GM12875 (cell line): ENCODE results near the gene ALPI.

Experiments used
- H3K4me3 ChIP-seq: one replicate; pipeline ENCODE4 v1.5.1; 2011; ENCODE audit warnings: low read depth, low read length, control low read depth
- CTCF ChIP-seq: IDR thresholded peaks from 2 replicates; pipeline ENCODE4 v1.5.1; 2011; ENCODE audit warnings: low read depth, mild to moderate bottlenecking, control low read depth, inconsistent platforms, low read length, moderate library complexity, borderline replicate concordance; ENCODE audit not compliant: insufficient read depth

ALPI gene

GRCh38 chr2:232466221-232466620 is 10.3 kb downstream of the ALPI start:
- no peak for TF ChIP-seq CTCF
- no peak overlapping the region for H3K4me3 ChIP-seq

- no peak overlapping the region for H3K4me3 ChIP-seq
- no peak for TF ChIP-seq CTCF
Measured at GRCh38 chr2:232473467-232473890, 17.5 kb downstream of the ALPI start.

DNA sequence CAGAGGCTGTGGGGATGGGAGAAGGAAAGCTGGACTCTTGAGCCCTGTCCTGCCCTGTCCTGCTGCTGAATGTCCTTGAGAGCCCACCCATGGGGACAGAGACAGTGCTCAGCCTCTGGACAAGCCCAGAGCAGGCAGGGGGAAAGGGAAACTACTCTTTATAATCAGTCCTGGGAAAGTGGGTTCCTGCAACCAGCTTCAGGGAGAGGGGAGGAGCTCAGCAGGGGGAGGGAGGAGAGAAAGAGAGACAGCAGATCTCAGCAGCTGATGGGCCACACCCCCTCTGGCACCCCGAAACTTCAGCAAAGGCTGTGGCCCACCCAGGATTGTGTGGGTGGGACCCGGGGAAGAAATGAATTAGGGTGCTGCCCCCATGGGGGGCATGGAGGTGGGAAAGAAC is 20.1 kb downstream of the ALPI start:
- H3K4me3 ChIP-seq = no peak overlapping the region

DNA sequence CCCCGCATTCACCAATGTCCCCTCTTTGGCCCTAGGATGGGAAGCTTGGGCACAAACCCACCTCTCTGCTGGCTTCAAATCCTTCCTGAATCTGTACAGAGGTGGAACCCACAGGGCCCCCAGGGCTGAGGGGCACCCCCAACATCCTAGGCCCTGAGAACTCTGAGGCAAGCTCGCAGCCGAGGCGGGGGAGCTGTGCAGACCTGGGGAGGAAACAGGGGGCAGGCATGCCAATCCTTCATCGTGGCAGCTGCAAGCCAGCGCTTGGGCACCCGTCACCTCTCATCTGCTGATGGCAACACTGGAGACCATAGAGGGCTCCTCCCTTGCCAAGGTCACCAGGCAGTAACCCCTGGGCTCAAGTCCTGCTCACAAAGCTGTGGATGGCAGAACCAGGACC is 20.8 kb downstream of the ALPI start:
- no peak for TF ChIP-seq CTCF

More for the DNA sequence above, 20.1 kb downstream of the ALPI start:
- no peak for TF ChIP-seq CTCF

DNA sequence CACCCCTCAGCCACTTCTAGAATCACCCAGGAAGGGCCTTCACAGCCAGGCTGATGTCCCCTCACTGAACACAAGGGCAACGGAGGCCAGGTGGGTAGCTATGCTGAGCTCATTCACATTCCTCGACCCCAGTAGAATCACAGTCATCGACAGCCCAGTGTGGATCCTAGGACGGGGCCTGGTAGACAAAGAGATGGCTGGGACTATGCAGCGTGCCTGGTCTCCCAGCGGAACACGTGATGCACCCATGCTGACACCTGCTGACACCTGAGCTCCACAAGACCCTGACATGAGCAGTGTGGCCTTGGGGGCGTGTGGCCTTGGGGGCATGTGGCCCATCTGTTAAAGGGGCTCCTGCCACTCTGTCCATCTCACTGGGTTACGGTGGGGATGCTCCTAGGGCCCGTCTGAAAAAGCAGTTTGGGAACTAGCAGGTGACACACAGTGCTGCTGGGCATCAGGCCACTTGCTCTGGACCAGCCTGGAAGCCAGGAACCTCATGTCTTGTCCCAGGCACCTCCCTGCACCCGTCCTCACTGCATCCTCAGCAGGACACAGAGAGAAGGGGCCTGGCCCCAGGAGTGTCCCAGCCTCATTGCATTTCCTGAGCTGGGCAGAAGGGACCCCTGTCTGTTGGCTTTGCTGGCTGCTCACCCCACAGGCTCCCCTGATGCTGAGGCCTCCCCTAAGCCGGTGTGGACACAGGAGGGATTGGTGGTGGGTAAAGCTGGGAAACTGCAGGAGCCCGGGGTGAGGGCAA is 22.0 kb downstream of the ALPI start:
- no peak overlapping the region for H3K4me3 ChIP-seq
- no peak for TF ChIP-seq CTCF

More for the DNA sequence above, 20.8 kb downstream of the ALPI start:
- H3K4me3 ChIP-seq = no peak overlapping the region

DNA sequence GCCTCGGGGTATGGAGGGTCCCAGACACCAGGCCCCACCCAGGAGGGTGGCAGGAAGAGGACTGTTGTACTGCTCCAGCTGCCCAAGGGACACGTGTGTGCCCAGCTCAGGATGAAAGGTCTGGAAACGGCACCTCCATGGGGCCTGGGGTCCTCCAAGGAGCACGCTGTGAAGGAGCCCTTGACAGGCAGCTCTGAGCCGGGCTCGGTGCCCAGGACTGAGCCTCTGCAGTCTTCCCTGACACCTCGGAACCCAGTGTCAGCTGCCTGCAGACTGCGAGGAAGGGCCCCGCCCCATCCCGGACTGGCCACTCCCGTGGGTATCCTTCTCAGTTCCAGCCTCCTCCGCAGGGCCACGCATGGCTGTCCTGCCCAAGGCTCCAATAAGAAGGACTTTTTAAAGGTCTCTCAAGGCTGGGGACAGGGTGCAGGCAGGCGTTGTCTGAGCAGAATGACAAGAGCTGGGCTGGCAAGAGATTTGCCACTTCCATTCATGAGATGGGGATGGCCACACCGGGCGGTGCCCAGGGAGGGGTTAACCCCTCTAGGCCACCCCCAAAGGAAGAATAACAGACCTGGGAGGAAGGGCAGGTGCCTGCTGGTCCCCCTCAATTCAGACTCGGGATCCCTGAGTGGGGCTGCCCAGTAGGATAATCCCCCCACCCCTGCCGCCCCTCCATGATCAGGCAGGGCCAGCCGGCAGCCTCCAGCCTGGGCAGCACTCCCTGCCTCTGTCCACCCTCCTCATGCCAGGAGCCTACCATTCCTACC is 22.8 kb downstream of the ALPI start:
- no peak for TF ChIP-seq CTCF
- no peak overlapping the region for H3K4me3 ChIP-seq
